COLO829 (cell line): ENCODE results near the gene SHISA3.
A peak's percentile ranks its signal among the peaks of the same experiment; 100 is the strongest.
"Not testable (repeated sequence)": the region's sequence is repeated elsewhere in the genome, so short reads cannot be mapped to it uniquely, and the experiment has no call there.

Experiments
- DNase-seq: peaks from one replicate; pipeline ENCODE4 v3.0.0; 2012; ENCODE audit warnings: low spot score

Gene SHISA3

DNA sequence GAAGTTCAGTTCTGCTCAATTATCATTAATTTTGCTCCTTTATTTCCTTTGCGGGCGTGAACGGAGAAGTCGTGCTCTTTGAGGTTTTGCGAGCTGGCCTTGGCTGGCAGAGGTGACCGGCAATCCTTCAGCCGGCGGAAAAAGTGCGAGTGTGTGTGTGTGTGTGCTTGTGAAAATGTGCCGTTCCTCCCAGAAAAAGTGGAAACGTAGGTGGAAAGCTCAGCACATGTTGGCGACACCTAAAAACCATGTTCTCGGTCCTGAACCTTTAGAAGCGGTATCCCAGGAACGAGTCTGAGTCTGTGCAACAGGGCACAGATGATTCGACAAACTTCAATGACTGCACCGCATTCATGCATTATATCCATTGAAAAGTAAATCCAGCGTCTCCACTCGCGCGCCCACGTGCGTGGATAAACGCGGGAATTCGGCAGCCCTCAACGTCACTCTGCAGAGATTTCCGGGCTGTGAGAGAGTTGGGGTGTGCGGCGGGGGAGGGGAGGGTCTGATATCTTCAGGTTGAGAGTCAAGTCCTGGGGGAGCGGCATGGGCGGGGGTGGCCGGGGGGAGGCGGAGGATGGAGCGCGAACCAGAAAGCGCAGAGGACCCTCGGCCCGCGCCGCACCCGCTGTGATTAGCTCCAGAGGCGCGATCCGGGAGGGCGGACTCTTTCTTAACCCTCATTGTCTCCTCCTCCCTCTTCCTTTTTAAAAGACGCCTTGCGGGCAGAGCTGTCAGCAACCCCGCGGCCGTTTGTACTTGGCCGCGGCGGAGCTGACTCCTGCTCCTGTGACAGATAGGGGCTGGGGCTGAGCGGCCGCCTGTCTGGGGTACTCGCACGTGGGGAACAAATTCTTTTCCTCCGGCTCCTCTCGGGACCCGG lies at the start of gene SHISA3:
TSS of gene SHISA3 (plus strand) at position 737 of the 883 bp plus-strand sequence. CDS start 569 bp downstream, outside the sequence.
- no peak for DNase-seq

DNA sequence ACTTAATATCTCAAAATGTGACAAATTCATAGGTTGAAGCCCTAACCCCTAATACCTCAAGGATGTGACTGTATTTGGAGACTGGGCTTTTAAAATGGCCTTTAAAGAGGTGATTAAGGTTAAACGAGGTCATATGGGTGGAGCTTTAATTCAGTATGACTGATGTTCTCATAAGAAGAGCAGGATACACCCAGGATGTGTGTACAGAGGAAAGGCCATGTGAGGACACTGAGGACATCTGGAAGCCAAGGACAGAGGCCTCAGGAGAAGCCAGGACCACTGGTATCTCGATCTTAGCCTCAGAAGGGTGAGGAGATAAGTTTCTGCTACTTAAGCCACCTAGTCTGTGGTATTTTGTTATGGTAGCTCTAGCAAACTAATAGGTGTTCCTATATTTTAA lies 49.0 kb upstream of the SHISA3 start:
- DNase-seq, result no peak

GRCh38 chr4:42348692-42349091 lies 48.6 kb upstream of the SHISA3 start:
- DNase-seq, result no peak

GRCh38 chr4:42350611-42351182 lies 46.6 kb upstream of the SHISA3 start:
- no peak for DNase-seq

DNA sequence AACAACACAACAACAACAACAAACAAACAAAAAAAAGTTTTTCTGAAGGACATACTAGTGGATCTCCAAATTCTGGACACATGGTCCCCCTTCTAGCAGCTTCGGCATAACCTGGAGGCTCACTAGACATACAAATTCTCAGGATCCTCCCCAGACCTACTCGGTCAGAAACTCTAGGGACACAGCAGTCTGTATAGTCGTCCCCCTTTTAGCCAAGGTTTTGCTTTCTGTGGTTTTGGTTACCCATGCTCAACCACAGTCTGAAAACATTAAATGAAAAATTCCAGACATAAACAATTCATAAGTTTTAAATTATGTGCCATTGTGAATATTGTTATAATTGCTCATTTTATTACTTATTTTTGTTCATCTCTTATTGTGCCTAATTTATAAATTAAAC lies 45.2 kb upstream of the SHISA3 start:
- DNase-seq, result no peak

DNA sequence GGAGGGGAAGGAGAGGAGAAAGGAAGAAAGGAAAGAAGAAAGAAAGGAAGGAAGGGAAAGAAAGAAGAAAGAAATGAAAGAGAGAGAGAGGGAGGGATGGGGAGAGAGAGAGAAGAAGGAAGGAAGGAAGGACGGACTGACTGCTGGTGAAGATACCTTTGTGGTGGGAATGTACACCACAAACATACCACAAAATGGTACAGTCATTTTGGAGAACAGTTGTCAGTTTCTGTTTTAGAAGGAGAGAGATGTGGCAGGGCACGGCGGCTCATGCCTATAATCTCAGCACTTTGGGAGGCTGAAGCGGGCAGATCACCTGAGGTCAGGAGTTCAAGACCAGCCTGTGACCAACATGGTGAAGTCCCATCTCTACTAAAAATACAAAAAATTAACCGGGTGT lies 40.0 kb upstream of the SHISA3 start:
- DNase-seq, result no peak

- DNase-seq, result no peak
Observed at GRCh38 chr4:42359711-42360110, 37.6 kb upstream of the SHISA3 start.

- DNase-seq, result no peak
Observed at GRCh38 chr4:42360256-42360669, 37.0 kb upstream of the SHISA3 start.

DNA sequence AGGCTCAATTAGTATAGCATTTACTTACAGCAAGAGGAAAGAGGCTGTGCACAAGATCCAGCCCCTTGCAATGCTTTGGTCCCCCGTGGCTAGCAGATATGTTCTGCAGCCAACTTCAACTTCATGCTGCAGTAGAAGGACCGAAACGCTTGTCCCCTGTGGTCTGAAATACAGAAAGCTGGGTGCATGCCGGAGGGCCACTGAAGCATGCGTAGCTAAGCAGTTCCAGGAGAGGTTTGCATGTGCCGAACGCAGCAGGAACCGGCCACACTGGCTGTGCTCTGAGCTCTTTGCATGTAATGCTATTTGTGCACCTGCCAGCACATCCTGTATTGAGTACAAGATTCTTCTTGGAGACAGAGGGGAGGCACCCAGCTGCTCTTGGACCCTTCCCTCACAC lies 35.8 kb upstream of the SHISA3 start:
- no peak for DNase-seq

- no peak for DNase-seq
Observed at GRCh38 chr4:42362591-42362990, 34.7 kb upstream of the SHISA3 start.

- no peak for DNase-seq
Observed at GRCh38 chr4:42363614-42364013, 33.7 kb upstream of the SHISA3 start.

- DNase-seq, result no peak
Observed at GRCh38 chr4:42364266-42365053, 32.8 kb upstream of the SHISA3 start.

DNA sequence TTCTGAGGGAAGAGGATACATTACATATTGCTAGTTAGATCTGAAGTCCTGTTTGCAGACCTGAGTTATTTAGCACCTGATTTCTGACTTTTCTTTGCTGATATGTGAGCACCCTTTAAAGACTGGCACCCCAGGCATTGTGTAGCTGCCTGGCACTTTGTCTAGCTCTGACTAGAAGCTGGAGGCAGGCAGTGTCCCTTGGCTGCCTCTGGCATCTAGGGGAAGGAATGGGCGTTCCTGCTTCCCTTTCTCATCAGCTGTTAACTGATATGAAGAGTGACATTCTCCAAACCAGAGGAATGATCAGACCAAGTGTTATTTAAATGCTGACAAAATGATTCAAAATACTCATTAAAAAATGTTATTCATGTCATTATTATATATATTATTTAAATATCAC lies 30.3 kb upstream of the SHISA3 start:
- no peak for DNase-seq

- DNase-seq, result no peak
Observed at GRCh38 chr4:42369489-42369888, 27.8 kb upstream of the SHISA3 start.

DNA sequence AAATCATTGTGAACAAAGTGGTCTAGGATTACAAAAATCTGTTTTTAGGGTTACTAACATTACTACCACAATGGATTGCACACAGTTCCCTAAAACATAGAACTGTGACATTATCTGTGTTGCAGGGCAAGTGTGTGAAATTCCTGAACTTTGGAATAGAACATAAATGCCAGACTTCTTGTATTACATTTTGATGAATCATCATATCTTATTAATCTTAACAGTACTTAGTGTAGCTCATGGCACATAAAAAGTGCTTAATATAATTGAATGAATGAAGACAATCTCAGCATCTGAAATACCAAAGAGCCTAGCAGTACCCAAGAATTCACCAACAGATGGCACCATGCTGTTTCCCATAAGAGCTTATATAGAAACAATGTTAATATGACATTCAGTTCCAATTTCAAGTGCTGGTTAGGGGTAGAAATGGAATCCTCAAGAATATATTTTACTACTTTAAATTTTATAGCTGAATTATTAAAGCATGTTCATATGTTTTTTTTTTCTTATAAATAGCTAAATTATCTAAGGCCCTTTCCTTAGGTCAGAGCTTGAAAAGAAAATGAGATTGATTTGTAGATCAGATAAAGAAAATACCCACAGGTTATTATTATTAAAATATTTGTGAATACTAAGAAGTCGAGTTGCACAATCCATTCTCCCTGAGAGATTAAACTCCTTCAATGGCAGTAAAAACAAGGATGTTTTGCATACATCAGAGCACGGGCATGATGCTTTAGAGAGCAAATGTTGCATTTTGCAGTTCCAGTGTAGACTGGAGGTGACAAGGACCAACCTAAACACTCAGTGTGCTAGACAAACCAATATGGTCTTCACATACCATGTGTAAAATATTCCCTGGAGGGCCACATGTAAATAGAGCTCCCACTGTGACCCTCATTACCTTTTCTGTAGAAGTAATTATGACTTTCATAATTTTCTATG lies 25.7 kb upstream of the SHISA3 start:
- peak; percentile 25 for DNase-seq

DNA sequence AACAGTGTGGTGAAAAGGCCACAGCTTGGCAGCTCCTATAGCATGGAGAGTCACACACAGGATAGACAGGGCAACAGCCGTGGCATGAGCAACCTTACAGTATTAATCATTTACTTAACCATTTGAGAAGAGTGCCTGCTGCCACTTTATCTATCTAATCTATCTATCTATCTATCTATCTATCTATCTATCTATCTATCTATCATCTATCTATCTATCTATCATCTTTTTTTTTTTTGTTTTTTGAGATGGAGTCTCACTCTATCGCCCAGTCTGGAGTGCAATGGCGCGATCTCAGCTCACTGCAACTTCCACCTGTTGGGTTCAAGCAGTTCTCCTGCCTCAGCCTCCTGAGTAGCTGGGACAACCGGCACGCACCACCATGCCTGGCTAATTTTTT lies 25.0 kb upstream of the SHISA3 start:
- DNase-seq, result not testable (repeated sequence)

- DNase-seq, result no peak
Observed at GRCh38 chr4:42377497-42377896, 19.8 kb upstream of the SHISA3 start.

- no peak for DNase-seq
Observed at GRCh38 chr4:42381666-42382065, 15.6 kb upstream of the SHISA3 start.

- DNase-seq, result no peak
Observed at GRCh38 chr4:42385516-42385915, 11.8 kb upstream of the SHISA3 start.

DNA sequence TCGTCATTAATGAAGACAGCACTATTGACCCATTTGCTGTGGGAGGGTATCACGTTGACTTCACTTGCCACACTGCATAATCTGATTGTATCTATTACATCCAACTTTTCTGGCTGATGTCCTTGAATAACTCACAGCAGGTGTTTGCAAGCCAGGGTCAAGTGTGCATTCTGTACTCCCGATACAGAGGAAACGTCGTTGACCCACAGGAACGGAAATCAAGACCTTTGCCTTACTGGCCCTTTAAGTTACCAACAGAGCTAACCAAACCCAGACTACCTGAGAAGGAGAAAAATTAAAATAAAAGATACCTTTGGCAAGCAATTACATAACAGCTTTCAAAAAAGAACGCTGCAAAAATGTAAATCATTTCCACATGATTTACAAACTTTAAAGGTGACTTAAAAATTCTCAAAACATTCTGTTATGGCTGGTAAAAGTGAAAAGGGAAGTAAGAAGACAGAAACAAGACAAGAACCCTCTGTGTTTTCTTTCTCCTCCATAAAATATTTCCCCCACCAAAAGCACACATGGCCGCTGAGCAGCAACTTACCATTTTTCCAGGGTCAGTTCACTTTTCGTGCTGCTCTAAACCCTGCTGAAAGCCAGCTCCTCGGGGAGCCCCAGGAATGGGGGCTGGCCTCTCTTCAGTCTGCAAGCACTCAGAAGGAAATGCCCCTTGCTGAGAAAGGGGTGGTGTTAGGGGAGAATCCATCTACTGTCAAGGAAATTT lies 6.5 kb upstream of the SHISA3 start:
- no peak for DNase-seq

- no peak for DNase-seq
Observed at GRCh38 chr4:42391355-42391664, 6.0 kb upstream of the SHISA3 start.
